H9 (cell line): Measurements from ENCODE around the gene RNF213. TPM values are rescaled to one million over a fixed set of nuclear protein-coding genes. Genes with fewer than 3 reads are reported as not detected.

Source experiments
- DNase-seq: peaks from one replicate; pipeline ENCODE4 v3.0.0-alpha.2; 2017
- H2AFZ ChIP-seq: one replicate; pipeline ENCODE4 v1.6.1; 2013; ENCODE audit warnings: mild to moderate bottlenecking, low read length, control low read depth, moderate library complexity
- H2AK5ac ChIP-seq: 2 replicates; pipeline ENCODE4 v1.6.1; 2013; ENCODE audit warnings: low read length, control low read depth, mixed read lengths; ENCODE audit not compliant: insufficient read length
- H2BK120ac ChIP-seq: one replicate; pipeline ENCODE4 v1.6.1; 2013; ENCODE audit warnings: low read depth, mild to moderate bottlenecking, low read length, control low read depth, inconsistent platforms; ENCODE audit not compliant: poor library complexity, severe bottlenecking
- H2BK12ac ChIP-seq: 2 replicates; pipeline ENCODE4 v1.6.1; 2013; ENCODE audit warnings: low read length, control low read depth, mixed read lengths, low read depth; ENCODE audit not compliant: insufficient read length
- H2BK15ac ChIP-seq: 2 replicates; pipeline ENCODE4 v1.6.1; 2013; ENCODE audit warnings: low read depth, low read length, control low read depth
- H2BK20ac ChIP-seq: one replicate; pipeline ENCODE4 v1.6.1; 2013; ENCODE audit warnings: low read depth, mild to moderate bottlenecking, low read length, control low read depth, inconsistent platforms; ENCODE audit not compliant: poor library complexity, severe bottlenecking
- H2BK5ac ChIP-seq: 2 replicates; pipeline ENCODE4 v1.6.1; 2013; ENCODE audit warnings: low read length, control low read depth, mixed read lengths; ENCODE audit not compliant: insufficient read length
- H3K14ac ChIP-seq: 2 replicates; pipeline ENCODE4 v1.6.1; 2013; ENCODE audit warnings: low read length, control low read depth; ENCODE audit not compliant: insufficient read depth
- H3K18ac ChIP-seq: 2 replicates; pipeline ENCODE4 v1.6.1; 2013; ENCODE audit warnings: low read depth, mild to moderate bottlenecking, mixed read lengths, low read length, control low read depth; ENCODE audit not compliant: insufficient read length
- H3K23ac ChIP-seq: 2 replicates; pipeline ENCODE4 v1.6.1; 2013; ENCODE audit warnings: low read length, control low read depth, mixed read lengths, low read depth; ENCODE audit not compliant: insufficient read length
- H3K23me2 ChIP-seq: 2 replicates; pipeline ENCODE4 v1.6.1; 2013; ENCODE audit warnings: low read depth, mild to moderate bottlenecking, mixed read lengths, low read length, control low read depth; ENCODE audit not compliant: insufficient read length, poor library complexity, severe bottlenecking
- H3K27ac ChIP-seq: 2 replicates; pipeline ENCODE4 v1.5.1; 2013; ENCODE audit warnings: low read length, control low read depth, mixed read lengths, low read depth; ENCODE audit not compliant: insufficient read length
- H3K27me3 ChIP-seq: 2 replicates; pipeline ENCODE4 v1.6.1; 2013; ENCODE audit warnings: low read length, control low read depth, inconsistent platforms; ENCODE audit not compliant: insufficient read depth
- H3K4ac ChIP-seq: 2 replicates; pipeline ENCODE4 v1.6.1; 2013; ENCODE audit warnings: low read depth, mild to moderate bottlenecking, control low read depth, inconsistent platforms, low read length, moderate library complexity
- H3K4me1 ChIP-seq: 2 replicates; pipeline ENCODE4 v1.6.1; 2013; ENCODE audit warnings: low read length, control low read depth, inconsistent platforms; ENCODE audit not compliant: insufficient read depth
- H3K4me2 ChIP-seq: 2 replicates; pipeline ENCODE4 v1.6.1; 2013; ENCODE audit warnings: low read length, control low read depth, mixed read lengths; ENCODE audit not compliant: insufficient read length, insufficient read depth
- H3K56ac ChIP-seq: 2 replicates; pipeline ENCODE4 v1.6.1; 2013; ENCODE audit warnings: low read depth, mild to moderate bottlenecking, mixed read lengths, low read length, control low read depth; ENCODE audit not compliant: insufficient read length
- H3K79me1 ChIP-seq: 2 replicates; pipeline ENCODE4 v1.6.1; 2013; ENCODE audit warnings: low read depth, mild to moderate bottlenecking, moderate library complexity, low read length, control low read depth, inconsistent platforms; ENCODE audit not compliant: insufficient read depth, poor library complexity, severe bottlenecking
- H3K79me2 ChIP-seq: 2 replicates; pipeline ENCODE4 v1.6.1; 2013; ENCODE audit warnings: low read length, control low read depth, inconsistent platforms; ENCODE audit not compliant: insufficient read depth
- H3K9ac ChIP-seq: 2 replicates; pipeline ENCODE4 v1.6.1; 2013; ENCODE audit warnings: low read length, control low read depth, mixed read lengths; ENCODE audit not compliant: insufficient read length; ENCODE audit errors: extremely low read depth
- H3K9me3 ChIP-seq: one replicate; pipeline ENCODE4 v1.6.1; 2013; ENCODE audit warnings: low read depth, low read length, inconsistent platforms; ENCODE audit not compliant: control insufficient read depth
- H3T11ph ChIP-seq: one replicate; pipeline ENCODE4 v1.6.1; 2013; ENCODE audit warnings: mild to moderate bottlenecking, low read length, control low read depth, inconsistent platforms
- H4K20me1 ChIP-seq: one replicate; pipeline ENCODE4 v1.6.1; 2013; ENCODE audit not compliant: control insufficient read depth, insufficient read length, insufficient read depth
- H4K5ac ChIP-seq: 2 replicates; pipeline ENCODE4 v1.6.1; 2013; ENCODE audit warnings: low read depth, mild to moderate bottlenecking, mixed read lengths, low read length, control low read depth; ENCODE audit not compliant: insufficient read length
- H4K8ac ChIP-seq: replicated peaks from 2 replicates; pipeline ENCODE4 v1.6.1; 2013; ENCODE audit warnings: low read length, control low read depth, mixed read lengths, low read depth; ENCODE audit not compliant: insufficient read length
- H4K91ac ChIP-seq: 2 replicates; pipeline ENCODE4 v1.6.1; 2013; ENCODE audit warnings: low read depth, mild to moderate bottlenecking, moderate library complexity, mixed read lengths, low read length, control low read depth; ENCODE audit not compliant: insufficient read length
- H3K27ac Mint-ChIP-seq, 3 experiments: 2 replicates in 2 of 3; 3 replicates in 1 of 3; pipeline ENCODE4 v1.8.0; 2020 to 2021; ENCODE audit warnings: mixed read lengths in 3 of 3, mild to moderate bottlenecking in 1 of 3, moderate library complexity in 1 of 3
- H3K27me3 Mint-ChIP-seq: 2 replicates; pipeline ENCODE4 v1.8.0; 2021; ENCODE audit warnings: low read depth, mild to moderate bottlenecking, moderate library complexity, mixed read lengths
- H3K36me3 Mint-ChIP-seq, 3 experiments: 2 replicates in 2 of 3; 3 replicates in 1 of 3; pipeline ENCODE4 v1.8.0; 2020 to 2021; ENCODE audit warnings: low read depth in 3 of 3, mixed read lengths in 3 of 3; ENCODE audit not compliant: insufficient read depth in 1 of 3
- H3K4me1 Mint-ChIP-seq, 2 experiments: 2 replicates each; pipeline ENCODE4 v1.8.0; 2020; ENCODE audit warnings: mixed read lengths in 2 of 2
- H3K4me3 Mint-ChIP-seq, 2 experiments: 2 replicates in 1 of 2; 3 replicates in 1 of 2; pipeline ENCODE4 v1.8.0; 2020 to 2021; ENCODE audit warnings: mild to moderate bottlenecking in 2 of 2, mixed read lengths in 2 of 2, moderate library complexity in 1 of 2
- H3K9me3 Mint-ChIP-seq, 2 experiments: 2 replicates in 1 of 2; 3 replicates in 1 of 2; pipeline ENCODE4 v1.8.0; 2020; ENCODE audit warnings: mild to moderate bottlenecking in 2 of 2, mixed read lengths in 2 of 2, moderate library complexity in 1 of 2
- WGBS: extraction: QIAGEN DNeasy Blood & Tissue Kit; methylation state at CpG from one replicate; pipeline ENCODE4 v1.1.7; 2013; ENCODE audit warnings: missing lambda C conversion rate, low lambda C conversion rate, mixed read lengths; ENCODE audit not compliant: insufficient read length; ENCODE audit errors: extremely low coverage; 5-methylcytosine and 5-hydroxymethylcytosine counted together
- total RNA-seq: library from RNA; stranded (reverse); gene quantifications from 2 replicates; pipeline ENCODE4 v1.2.1, GENCODE V29; 2021
- TF ChIP-seq, protein P1 (sequence below): fragments of 200-600 bp; sonication (generic); conservative IDR thresholded peaks from 3 replicates; pipeline ENCODE4 v1.8.0; 2021; ENCODE audit warnings: antibody characterized with exemption, mild to moderate bottlenecking

RNF213 gene
- total RNA-seq, 1 experiment from 2014 or later: 34.3 TPM

DNA sequence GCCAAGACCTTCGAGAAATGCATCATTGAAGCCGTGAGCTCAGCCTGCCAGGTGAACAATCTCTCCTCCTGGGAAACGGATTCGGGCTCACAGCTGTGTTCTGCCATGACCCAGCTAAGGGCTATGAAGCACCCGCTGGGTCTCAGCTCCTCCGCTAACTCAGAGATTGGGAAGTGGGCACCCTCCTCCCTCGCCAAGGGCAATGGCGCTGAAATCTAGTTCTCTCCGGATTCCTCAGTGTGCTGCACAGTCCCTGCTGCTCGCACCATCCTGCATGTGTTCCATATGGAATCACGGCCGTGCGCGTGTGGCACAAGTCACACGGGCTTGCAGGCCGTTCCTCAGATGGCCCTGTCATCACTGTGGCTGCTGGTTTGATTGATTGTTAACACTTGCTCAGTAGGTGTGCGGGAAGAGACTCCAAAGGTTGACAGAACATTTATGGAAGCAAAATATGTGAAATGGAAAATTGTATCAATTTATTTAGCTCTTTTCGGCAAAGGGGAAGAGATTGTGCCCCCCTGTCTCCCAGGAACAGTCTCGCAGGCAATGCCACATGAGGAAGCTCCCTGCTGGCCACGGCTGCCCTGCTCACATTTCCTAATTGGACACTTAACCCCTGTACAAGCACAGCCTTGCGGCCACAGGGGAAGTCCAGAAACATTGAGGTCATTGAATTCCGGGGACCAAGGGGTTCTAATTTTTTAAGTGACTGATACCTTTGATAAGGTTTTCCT lies 58.8 kb downstream of the RNF213 start:
- H2BK20ac ChIP-seq: no peak overlapping the region
- H3K27ac ChIP-seq: no peak overlapping the region
- H3K79me1 ChIP-seq: no peaks in the 10 kb centered on the region
- H3K27ac Mint-ChIP-seq: peak overlapping the region in 1 of 3 experiments; percentile 20; a peak in 2 of 7 replicates
- H3K9ac ChIP-seq: no peak overlapping the region
- peaks cover 3% of the 10 kb centered on the region for H4K20me1 ChIP-seq
- H3K36me3 Mint-ChIP-seq: peaks cover 51 to 73% (median 73%) of the 10 kb centered on the region in 3 experiments
- no peak overlapping the region for H4K8ac ChIP-seq
- H2BK5ac ChIP-seq: no peak overlapping the region
- H2BK120ac ChIP-seq: no peak overlapping the region
- no peak overlapping the region for H3K23ac ChIP-seq
- no peaks in the 10 kb centered on the region for H3K23me2 ChIP-seq
- H3K4me1 ChIP-seq: no peaks in the 10 kb centered on the region
- H4K91ac ChIP-seq: no peak overlapping the region
- H3K4me2 ChIP-seq: no peak overlapping the region
- no peak overlapping the region for H3K18ac ChIP-seq
- no peaks in the 10 kb centered on the region for H3K4me1 Mint-ChIP-seq
- no peak overlapping the region for H4K5ac ChIP-seq
- H3K79me2 ChIP-seq: no peaks in the 10 kb centered on the region
- H3K56ac ChIP-seq: no peak overlapping the region
- no CpG with 5 or more reads among the region's 22 CpGs for WGBS
- no peak overlapping the region for H3K14ac ChIP-seq
- TF ChIP-seq, protein P1, sequence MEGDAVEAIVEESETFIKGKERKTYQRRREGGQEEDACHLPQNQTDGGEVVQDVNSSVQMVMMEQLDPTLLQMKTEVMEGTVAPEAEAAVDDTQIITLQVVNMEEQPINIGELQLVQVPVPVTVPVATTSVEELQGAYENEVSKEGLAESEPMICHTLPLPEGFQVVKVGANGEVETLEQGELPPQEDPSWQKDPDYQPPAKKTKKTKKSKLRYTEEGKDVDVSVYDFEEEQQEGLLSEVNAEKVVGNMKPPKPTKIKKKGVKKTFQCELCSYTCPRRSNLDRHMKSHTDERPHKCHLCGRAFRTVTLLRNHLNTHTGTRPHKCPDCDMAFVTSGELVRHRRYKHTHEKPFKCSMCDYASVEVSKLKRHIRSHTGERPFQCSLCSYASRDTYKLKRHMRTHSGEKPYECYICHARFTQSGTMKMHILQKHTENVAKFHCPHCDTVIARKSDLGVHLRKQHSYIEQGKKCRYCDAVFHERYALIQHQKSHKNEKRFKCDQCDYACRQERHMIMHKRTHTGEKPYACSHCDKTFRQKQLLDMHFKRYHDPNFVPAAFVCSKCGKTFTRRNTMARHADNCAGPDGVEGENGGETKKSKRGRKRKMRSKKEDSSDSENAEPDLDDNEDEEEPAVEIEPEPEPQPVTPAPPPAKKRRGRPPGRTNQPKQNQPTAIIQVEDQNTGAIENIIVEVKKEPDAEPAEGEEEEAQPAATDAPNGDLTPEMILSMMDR: no peak
- no peak overlapping the region for H2AK5ac ChIP-seq
- H3K27me3 ChIP-seq: no peaks in the 10 kb centered on the region
- no peak overlapping the region for H2AFZ ChIP-seq
- peaks cover 5 to 11% of the 10 kb centered on the region in 2 experiments; a peak in 4 of 5 replicates for H3K9me3 Mint-ChIP-seq
- H2BK15ac ChIP-seq: no peak overlapping the region
- DNase-seq: no peak
- H3K9me3 ChIP-seq: no peaks in the 10 kb centered on the region
- no peak overlapping the region for H3T11ph ChIP-seq
- no peak overlapping the region for H3K4ac ChIP-seq
- H2BK12ac ChIP-seq: no peak overlapping the region
- no peak overlapping the region for H3K4me3 Mint-ChIP-seq
- no peaks in the 10 kb centered on the region; the same call in 1 of the 2 replicates for H3K27me3 Mint-ChIP-seq
